ENCODE results near the gene CPN1.
A peak's percentile ranks its signal among the peaks of the same experiment; 100 is the strongest.
"Not testable (repeated sequence)": the region's sequence is repeated elsewhere in the genome, so short reads cannot be mapped to it uniquely, and the experiment has no call there.

The CPN1 gene

DNA sequence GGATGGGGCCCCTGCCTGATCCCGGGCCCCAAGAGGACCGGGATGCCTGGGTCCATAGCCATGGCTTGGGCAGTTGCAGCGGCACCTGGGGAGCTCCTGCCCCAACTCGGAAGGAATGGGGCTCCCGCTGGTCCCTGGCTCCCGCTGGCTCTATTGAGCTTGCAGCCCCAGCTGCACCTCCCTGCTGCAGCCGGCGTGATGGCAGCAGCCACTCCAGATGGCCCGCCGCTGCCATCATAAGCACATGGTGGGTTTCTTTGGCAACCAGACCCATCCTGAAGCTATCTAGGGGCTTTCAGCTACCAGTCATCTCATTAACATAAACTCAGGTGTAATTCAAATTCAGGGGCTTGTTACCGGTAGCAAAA, 60.8 kb downstream of the CPN1 start:
- DNase-seq, result no peak

DNA sequence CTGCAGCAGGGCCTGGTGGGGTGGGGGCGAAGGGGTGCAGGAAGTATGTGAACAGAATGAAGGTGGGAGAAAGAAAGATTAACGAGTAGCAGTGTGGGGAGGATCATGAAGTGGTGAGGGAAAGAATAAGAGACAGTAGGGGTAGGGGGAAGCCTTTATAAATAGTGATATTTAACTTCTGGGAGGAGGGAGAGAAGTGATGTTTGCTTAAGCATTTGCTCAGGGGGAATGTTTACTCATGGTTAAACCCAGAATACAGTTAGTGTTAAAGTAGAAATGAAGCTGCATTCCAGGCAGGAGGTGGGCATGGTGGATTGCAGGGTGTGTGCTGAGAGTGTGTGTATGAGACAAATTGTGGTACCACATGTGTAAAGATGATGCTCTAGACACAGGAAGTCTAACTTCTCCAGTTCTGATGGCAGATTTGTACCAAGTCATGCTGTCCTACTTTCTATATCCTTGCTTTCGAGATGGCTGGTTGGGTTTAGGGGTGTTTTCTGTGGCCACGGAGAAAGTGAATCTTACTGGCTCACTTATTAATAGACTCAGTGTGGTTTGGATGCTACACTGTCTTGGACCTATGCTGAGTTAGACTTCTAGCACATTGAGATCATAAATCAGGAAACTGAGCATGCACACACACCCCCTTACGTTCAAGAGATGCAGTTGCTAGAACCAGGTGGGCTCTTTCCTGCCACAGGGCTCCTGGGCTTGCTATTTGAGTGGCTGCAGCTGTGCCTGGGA, 61.4 kb downstream of the CPN1 start:
- DNase-seq, result no peak

DNA sequence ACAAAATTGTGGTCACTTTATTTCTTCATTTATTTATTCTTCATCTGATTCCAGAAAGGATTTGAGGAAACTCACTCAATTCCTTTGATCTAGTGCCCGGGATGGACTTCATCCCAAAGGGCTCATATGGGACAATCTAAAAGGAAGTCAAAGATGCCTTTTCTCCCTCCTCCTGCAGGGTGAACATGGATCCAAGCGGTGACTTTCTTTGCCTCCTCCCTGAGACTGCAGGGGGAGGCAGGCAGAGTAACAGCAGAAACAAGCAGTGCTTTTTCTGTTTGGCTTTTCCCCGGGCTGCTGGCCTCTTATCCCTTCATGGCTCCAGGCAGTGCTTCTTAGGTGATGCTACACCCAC, 61.9 kb downstream of the CPN1 start:
- no peak for DNase-seq

- no peak for DNase-seq
Observed at GRCh38 chr10:100014071-100014762, 67.5 kb downstream of the CPN1 start.

- no peak for DNase-seq
Observed at GRCh38 chr10:100013621-100014020, 68.0 kb downstream of the CPN1 start.

- not testable (repeated sequence) for DNase-seq
Observed at GRCh38 chr10:100011906-100012305, 69.8 kb downstream of the CPN1 start.

- peak; percentile 60 for DNase-seq
Observed at GRCh38 chr10:100009793-100010676, 71.6 kb downstream of the CPN1 start, which contains the start of gene DNMBP. Gene DNMBP, minus strand, starts transcription at chr10:100009947. Its CDS starts 37,823 bp downstream, at chr10:99972124.

GRCh38 chr10:100009283-100009792, 72.3 kb downstream of the CPN1 start:
- DNase-seq, result no peak

GRCh38 chr10:100008708-100009282, 72.9 kb downstream of the CPN1 start:
- no peak for DNase-seq

- no peak for DNase-seq
Observed at GRCh38 chr10:100008142-100008522, 73.5 kb downstream of the CPN1 start.

- no peak for DNase-seq
Observed at GRCh38 chr10:100007231-100008141, 74.2 kb downstream of the CPN1 start.

GRCh38 chr10:100006243-100006886, 75.3 kb downstream of the CPN1 start:
- DNase-seq, result peak; percentile 85

DNA sequence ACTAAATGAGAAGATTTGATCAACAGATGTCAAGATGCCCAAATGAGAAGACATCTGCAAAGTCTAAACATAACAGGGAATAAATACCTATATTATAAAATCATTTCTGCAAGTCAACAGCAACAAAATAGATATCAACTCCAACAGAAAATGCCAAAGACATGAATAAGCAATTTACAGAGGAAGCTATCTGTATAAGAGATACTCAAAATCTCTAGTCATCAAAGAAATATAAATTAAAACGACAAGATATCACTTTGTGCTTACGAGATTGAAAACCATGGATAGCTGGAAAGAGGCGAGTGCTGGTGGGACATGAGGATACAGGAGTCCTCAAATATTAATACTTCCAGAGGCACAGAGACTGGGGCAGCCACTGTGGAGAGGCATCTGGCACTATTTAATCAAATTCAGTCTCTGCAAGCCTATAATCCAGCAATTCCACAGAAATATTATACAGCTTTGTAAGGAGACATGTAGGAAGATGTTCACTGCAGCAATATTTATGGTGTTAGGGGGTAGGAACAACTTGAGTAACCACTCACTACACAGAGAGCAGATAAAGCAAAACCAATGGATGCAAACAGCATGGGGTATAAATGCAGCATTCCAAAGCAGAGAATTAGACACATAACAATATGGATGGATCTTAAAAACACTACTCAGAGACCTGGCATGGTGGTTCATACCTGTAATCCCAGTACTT, 76.7 kb downstream of the CPN1 start:
- no peak for DNase-seq

DNA sequence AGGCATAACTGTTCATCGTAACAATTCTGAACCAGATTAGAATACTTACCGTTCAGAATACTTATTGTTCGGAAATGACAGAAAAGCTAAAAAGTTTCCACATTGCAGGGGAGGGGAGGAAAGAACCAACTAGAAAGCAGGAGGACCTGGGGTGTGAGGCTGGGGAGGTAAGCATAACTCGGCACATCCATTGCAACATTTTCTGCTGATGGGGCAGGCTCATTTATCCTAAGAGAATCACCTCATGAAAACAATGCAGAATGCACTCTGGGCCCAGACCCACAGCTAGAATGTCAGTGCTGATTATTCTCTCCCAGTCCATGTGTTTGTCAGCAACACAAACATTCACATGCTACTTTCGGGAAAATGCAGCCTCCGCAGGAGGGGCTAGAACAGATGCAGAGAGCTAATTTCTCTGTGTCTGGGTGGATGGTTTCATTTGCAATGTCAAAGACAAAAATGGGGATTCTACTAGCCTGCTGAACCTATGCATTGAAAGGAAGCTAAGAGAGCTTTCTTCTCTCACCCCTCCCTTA, 81.5 kb downstream of the CPN1 start:
- no peak for DNase-seq

DNA sequence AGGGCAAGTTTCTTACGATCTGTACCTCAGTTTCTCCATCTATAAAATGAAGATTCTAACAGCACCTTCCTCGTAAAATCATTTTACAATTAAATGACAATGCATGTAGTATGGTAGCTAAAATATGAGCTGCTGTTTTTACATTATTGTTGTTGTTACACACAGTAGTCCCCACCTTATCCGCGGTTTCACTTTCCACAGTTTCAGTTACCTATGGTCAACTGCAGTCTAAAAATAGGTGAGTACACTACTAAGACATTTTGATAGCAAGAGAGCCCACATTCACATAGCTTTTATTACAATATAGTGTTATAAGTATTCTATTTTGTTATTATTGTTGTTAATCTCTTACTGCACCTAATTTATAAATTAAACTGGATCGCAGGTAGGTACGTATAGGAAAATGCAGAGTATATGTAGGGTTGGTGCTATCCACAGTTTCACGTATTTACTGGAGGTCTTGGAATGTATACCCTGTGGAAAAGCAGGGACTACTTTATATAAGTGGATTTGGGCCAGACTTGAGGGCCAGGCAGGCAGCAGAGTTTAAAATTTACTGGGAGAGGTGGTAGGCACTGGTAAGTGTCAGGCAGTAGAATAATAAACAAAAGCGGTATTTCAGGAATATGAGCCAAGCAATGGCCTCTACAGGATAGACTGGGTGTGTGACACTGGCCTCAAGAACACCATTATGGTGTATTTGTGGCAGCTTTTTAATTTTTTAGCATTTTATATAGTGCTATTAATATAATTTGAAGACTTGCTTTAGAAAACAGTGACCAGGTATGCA, 82.2 kb downstream of the CPN1 start:
- DNase-seq, result no peak

- DNase-seq, result no peak
Observed at GRCh38 chr10:99998889-99999288, 82.8 kb downstream of the CPN1 start.

- DNase-seq, result no peak
Observed at GRCh38 chr10:99996671-99997648, 84.7 kb downstream of the CPN1 start.

DNA sequence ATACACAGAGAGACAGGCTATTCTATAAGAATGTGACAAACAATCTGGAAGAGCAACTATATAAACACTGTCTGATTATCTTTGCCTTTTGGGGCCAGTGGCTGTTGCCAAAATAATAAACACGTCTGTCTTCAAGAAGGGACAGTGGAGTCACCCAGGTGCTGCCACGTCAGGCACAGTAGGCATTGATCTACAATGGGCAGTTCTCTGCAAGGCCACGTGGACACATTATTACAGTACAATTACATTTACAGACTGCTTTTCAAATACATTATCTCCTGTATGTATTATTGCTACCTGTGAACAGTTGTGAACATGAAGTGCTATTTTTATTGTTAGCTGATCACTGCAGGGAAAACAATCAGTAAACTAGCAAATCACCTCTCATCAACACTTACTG, 86.0 kb downstream of the CPN1 start:
- no peak for DNase-seq
